Measurements from ENCODE around the gene MGAM2.

The MGAM2 gene

DNA sequence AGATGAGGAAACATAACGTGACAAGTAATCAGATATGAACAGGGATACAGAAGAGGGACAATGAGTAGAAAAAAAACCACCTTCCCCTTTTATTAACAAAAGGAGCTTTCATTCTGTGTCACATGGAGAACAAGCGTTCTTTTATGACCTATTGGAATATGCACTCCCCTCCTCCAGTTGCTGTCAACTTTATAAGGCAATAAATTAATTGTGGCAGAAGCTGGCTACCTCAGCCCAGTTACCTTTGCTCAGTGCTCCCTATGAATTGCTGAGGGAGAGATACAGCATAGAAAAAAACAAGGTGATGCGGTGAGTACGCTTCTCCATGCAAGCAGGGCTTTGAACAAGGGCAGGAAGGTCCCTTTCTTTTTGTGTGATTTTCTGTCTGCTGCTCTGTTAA is at the start of gene MGAM2:
Gene MGAM2 (plus strand): TSS at position 220 of the 400 bp plus-strand sequence. CDS start 5,156 bp downstream, outside the sequence.
- no peaks in the 10 kb centered on the region for H3K4me1 ChIP-seq
- TF ChIP-seq, protein P1, sequence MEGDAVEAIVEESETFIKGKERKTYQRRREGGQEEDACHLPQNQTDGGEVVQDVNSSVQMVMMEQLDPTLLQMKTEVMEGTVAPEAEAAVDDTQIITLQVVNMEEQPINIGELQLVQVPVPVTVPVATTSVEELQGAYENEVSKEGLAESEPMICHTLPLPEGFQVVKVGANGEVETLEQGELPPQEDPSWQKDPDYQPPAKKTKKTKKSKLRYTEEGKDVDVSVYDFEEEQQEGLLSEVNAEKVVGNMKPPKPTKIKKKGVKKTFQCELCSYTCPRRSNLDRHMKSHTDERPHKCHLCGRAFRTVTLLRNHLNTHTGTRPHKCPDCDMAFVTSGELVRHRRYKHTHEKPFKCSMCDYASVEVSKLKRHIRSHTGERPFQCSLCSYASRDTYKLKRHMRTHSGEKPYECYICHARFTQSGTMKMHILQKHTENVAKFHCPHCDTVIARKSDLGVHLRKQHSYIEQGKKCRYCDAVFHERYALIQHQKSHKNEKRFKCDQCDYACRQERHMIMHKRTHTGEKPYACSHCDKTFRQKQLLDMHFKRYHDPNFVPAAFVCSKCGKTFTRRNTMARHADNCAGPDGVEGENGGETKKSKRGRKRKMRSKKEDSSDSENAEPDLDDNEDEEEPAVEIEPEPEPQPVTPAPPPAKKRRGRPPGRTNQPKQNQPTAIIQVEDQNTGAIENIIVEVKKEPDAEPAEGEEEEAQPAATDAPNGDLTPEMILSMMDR (IDR thresholded peaks at IDR 0.05): no peak
- intact Hi-C loops (cut with DNase I; ENCODE audit: low total_unique reads): no loop called here
- no peaks in the 10 kb centered on the region for H3K27me3 ChIP-seq
- DNase-seq: no peak
- no peak within 1 kb of the TSS for H3K4me3 ChIP-seq
- H3K9me3 ChIP-seq: no peaks in the 10 kb centered on the region
- H3K27ac ChIP-seq: no peak within 1 kb of the TSS
- H3K36me3 ChIP-seq: no peaks in the 10 kb centered on the region

DNA sequence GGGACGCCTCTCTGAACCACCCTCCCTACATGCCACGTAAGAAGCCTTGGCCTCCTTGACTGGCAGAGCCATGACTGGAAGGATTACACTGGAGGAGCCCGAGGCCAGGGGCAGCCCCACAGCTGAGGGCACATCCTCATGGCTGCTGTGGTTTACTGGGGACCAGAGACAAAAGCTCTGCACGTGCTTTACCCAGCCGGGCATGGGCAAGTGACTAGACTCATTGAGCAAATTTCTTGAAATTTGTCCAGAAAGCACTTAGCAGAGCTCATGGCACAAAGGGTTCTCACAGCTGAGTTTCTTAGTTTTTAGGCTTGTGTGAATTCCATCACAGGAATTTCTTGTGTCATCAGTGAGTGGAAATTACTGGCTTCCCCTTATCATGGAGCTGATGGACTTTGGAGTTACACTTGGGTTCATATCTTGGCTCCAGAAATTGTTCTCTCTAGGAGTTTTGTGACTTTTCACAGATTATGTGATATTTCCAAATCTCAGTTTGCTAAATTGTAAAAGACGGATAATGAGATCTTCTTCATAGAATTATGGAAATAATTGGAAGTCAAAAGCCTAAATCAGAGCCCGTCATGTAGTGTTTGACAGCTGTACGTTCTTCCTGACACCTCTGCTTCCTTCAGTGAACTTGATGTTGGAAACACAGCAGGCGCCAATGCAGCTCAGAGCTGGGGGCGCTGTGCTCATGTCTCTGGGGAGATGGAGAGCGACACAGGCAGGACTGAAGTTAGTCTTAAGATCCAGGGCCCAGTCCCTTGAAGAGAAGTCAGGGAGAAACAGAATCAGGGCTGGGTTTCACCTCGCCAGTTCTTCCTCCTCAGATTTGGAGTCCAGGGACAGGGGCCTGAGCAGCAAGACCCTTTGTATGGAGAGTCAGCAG is 47.7 kb upstream of the MGAM2 start:
- Histone ChIP-seq H3K27ac (no peak overlapping the region), H3K4me3 (no peak overlapping the region), H3K9me3 (no peaks in the 10 kb centered on the region), H3K27me3 (no peaks in the 10 kb centered on the region), H3K36me3 (no peaks in the 10 kb centered on the region), H3K4me1 (no peaks in the 10 kb centered on the region)
- TF ChIP-seq, protein P1 (IDR thresholded peaks at IDR 0.05): no peak
- no peak for DNase-seq
- intact Hi-C loops (cut with DNase I; ENCODE audit: low total_unique reads): no loop called here

DNA sequence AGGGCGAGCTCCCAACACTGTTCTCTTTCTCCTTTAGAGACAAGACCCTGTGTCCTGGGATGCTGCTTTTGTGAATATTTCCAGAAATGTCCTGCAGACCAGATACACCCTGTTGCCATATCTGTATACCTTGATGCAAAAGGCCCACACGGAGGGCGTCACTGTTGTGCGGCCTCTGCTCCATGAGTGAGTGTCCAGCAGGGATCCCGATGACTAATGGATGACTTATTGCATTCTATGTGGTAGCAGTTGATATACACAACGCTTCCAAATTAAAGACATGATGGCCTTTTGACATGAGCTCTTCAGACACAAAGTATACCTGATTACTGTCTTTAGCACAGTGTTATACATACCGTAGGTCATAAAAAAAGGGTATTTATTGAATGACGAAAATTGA is 45.0 kb upstream of the MGAM2 start:
- intact Hi-C loops (cut with DNase I; ENCODE audit: low total_unique reads): no loop called here
- H3K4me3 ChIP-seq: no peak overlapping the region
- no peaks in the 10 kb centered on the region for H3K4me1 ChIP-seq
- no peaks in the 10 kb centered on the region for H3K9me3 ChIP-seq
- no peaks in the 10 kb centered on the region for H3K36me3 ChIP-seq
- no peak overlapping the region for H3K27ac ChIP-seq
- TF ChIP-seq, protein P1 (IDR thresholded peaks at IDR 0.05): no peak
- H3K27me3 ChIP-seq: no peaks in the 10 kb centered on the region
- no peak for DNase-seq

DNA sequence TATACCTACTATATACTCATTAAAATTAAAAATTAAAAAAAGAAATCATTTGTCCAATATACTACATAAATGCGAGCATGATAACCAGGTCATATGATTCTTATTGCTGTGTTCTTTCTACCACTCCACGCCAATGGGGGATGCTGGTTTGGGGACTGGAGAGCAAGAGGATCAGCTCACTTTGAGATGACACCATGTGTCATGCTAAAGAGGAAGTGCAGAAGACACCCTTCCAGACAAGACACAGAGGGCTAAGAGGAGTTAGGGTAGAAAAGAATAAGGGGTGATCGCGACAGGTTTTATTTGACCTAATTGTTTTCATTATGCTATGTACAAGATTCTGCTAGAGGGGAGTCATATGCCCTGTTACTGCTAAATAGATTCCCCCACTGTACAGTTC is 33.8 kb upstream of the MGAM2 start:
- no peaks in the 10 kb centered on the region for H3K4me1 ChIP-seq
- intact Hi-C loops (cut with DNase I; ENCODE audit: low total_unique reads): no loop called here
- no peak for DNase-seq

DNA sequence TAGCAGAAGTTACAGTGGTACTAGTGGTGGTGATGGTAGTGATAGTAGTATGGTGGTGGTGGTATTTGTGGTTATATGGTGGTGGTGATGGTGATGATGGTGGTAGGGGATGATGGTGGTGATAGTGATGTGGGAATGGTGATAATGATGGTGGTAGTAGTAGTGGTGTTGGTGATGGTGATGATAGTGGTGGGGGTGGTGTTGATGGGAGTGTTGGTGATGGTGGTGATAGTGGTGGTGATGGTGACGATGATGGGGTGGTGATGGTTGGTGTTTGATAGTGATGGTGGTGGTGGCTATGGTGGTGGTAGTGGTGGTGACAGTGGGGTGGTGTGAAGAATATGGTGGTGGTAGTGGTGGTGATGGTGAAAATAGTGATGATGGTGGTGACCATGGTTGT is 27.9 kb upstream of the MGAM2 start:
- Histone ChIP-seq H3K9me3 (no peaks in the 10 kb centered on the region), H3K27ac (no peak overlapping the region), H3K4me1 (no peaks in the 10 kb centered on the region), H3K4me3 (no peak overlapping the region), H3K27me3 (no peaks in the 10 kb centered on the region), H3K36me3 (no peaks in the 10 kb centered on the region)
- TF ChIP-seq, protein P1 (IDR thresholded peaks at IDR 0.05): no peak
- no peak for DNase-seq
- intact Hi-C loops (cut with DNase I; ENCODE audit: low total_unique reads): loop anchor here (2.0 kb wide), 1 partner anchor 23 kb away; no protein-coding TSS in a partner anchor

More for the DNA sequence above, 33.8 kb upstream of the MGAM2 start:
- H3K27me3 ChIP-seq: no peaks in the 10 kb centered on the region
- H3K9me3 ChIP-seq: no peaks in the 10 kb centered on the region
- H3K36me3 ChIP-seq: no peaks in the 10 kb centered on the region
- TF ChIP-seq, protein P1 (IDR thresholded peaks at IDR 0.05): no peak
- no peak overlapping the region for H3K27ac ChIP-seq
- no peak overlapping the region for H3K4me3 ChIP-seq
